HL-60/S4 (cell line): Measurements from ENCODE around the gene NPAS2.

Experiments
- in situ Hi-C: fragments of 300-500 bp; cut with MboI; formaldehyde crosslinking; loops from 2 replicates; pipeline ENCODE4 v1.14.3; 2022; ENCODE audit warnings: low sequenced_read_pairs

Gene NPAS2

GRCh38 chr2:100962366-100963025, 142.6 kb downstream of the NPAS2 start:
- in situ Hi-C loops, result no loop called here

- in situ Hi-C loops, result no loop called here
These were observed 143.1 kb downstream of the NPAS2 start for GRCh38 chr2:100963026-100963375.

GRCh38 chr2:100964222-100964621, 144.3 kb downstream of the NPAS2 start:
- in situ Hi-C loops, result no loop called here

GRCh38 chr2:100964681-100965169, 144.8 kb downstream of the NPAS2 start:
- in situ Hi-C loops, result no loop called here

GRCh38 chr2:100965596-100965995, 145.7 kb downstream of the NPAS2 start:
- in situ Hi-C loops, result no loop called here

GRCh38 chr2:100967716-100968115, 147.8 kb downstream of the NPAS2 start:
- in situ Hi-C loops, result no loop called here

GRCh38 chr2:100968146-100969145, 148.5 kb downstream of the NPAS2 start:
- in situ Hi-C loops, result no loop called here

GRCh38 chr2:100969998-100970397, 150.1 kb downstream of the NPAS2 start:
- in situ Hi-C loops, result no loop called here

GRCh38 chr2:100971221-100971620, 151.3 kb downstream of the NPAS2 start:
- in situ Hi-C loops, result no loop called here

- in situ Hi-C loops, result no loop called here
These were observed 152.5 kb downstream of the NPAS2 start for GRCh38 chr2:100972452-100972851.

- in situ Hi-C loops, result loop anchor here (25.0 kb wide), 1 partner anchor 238 kb away; no protein-coding TSS in a partner anchor
These were observed 155.0 kb downstream of the NPAS2 start for GRCh38 chr2:100974712-100975520.

GRCh38 chr2:100975521-100975785, 155.5 kb downstream of the NPAS2 start:
- in situ Hi-C loops, result loop anchor here (25.0 kb wide), 1 partner anchor 238 kb away; no protein-coding TSS in a partner anchor

- in situ Hi-C loops, result loop anchor here (25.0 kb wide), 1 partner anchor 239 kb away; no protein-coding TSS in a partner anchor
These were observed 156.1 kb downstream of the NPAS2 start for GRCh38 chr2:100976061-100976460.

GRCh38 chr2:100976645-100977391, 156.9 kb downstream of the NPAS2 start:
- in situ Hi-C loops, result loop anchor here (25.0 kb wide), 1 partner anchor 240 kb away; no protein-coding TSS in a partner anchor

GRCh38 chr2:100977511-100977910, 157.6 kb downstream of the NPAS2 start:
- in situ Hi-C loops, result loop anchor here (25.0 kb wide), 1 partner anchor 240 kb away; no protein-coding TSS in a partner anchor

GRCh38 chr2:100978582-100979191, 158.7 kb downstream of the NPAS2 start:
- in situ Hi-C loops, result loop anchor here (25.0 kb wide), 1 partner anchor 241 kb away; no protein-coding TSS in a partner anchor

GRCh38 chr2:100980046-100980445, 160.1 kb downstream of the NPAS2 start:
- in situ Hi-C loops, result loop anchor here (25.0 kb wide), 1 partner anchor 243 kb away; no protein-coding TSS in a partner anchor

GRCh38 chr2:100981011-100981410, 161.1 kb downstream of the NPAS2 start:
- in situ Hi-C loops, result loop anchor here (25.0 kb wide), 1 partner anchor 244 kb away; no protein-coding TSS in a partner anchor

GRCh38 chr2:100982431-100982861, 162.5 kb downstream of the NPAS2 start:
- in situ Hi-C loops, result loop anchor here (25.0 kb wide), 1 partner anchor 245 kb away; no protein-coding TSS in a partner anchor
